Gastrocnemius medialis (tissue), 4 donors: ENCODE measurements around the gene KDM8. TPM values are rescaled to one million over a fixed set of nuclear protein-coding genes. Genes with fewer than 3 reads are reported as not detected.

Experiments
- ATAC-seq, 2 donors: fragments of 150-250 bp; one replicate each; pipeline ENCODE4 v1.9.1; 2016
- DNase-seq, 2 donors: peaks; one replicate each; pipeline ENCODE4 v3.0.0-alpha.2; 2019
- H3K27ac ChIP-seq, 4 donors: fragments of 200-600 bp; sonication (generic); 1 replicate in 1 of 4; 2 replicates in 3 of 4; pipeline ENCODE4 v1.5.1; 2016 to 2018; ENCODE audit warnings: mild to moderate bottlenecking in 2 of 4, moderate library complexity in 1 of 4
- H3K27me3 ChIP-seq, 3 donors: fragments of 200-600 bp; sonication (generic) in 2 of 3; 1 replicate in 1 of 3; 2 replicates in 2 of 3; pipeline versions ENCODE4 v1.5.1 to v1.6.0; 2016 to 2019; ENCODE audit warnings: mild to moderate bottlenecking in 1 of 3, moderate library complexity in 1 of 3
- H3K36me3 ChIP-seq, 2 donors: fragments of 200-600 bp; sonication (generic) in 1 of 2; one replicate each; pipeline ENCODE4 v1.5.1; 2017 to 2018
- H3K4me1 ChIP-seq, 2 donors: fragments of 200-600 bp; sonication (generic) in 1 of 2; one replicate each; pipeline ENCODE4 v1.5.1; 2016 to 2017; ENCODE audit warnings: mild to moderate bottlenecking in 2 of 2
- H3K4me3 ChIP-seq, 4 donors: fragments of 200-600 bp; sonication (generic) in 3 of 4; 1 replicate in 1 of 4; 2 replicates in 3 of 4; pipeline ENCODE4 v1.5.1; 2016 to 2019; ENCODE audit warnings: mild to moderate bottlenecking in 2 of 4
- H3K9me3 ChIP-seq, 3 donors: fragments of 200-600 bp; sonication (generic) in 2 of 3; 1 replicate in 1 of 3; 2 replicates in 2 of 3; pipeline ENCODE4 v1.5.1; 2016 to 2019
- CTCF ChIP-seq, 5 experiments: fragments of 450-650 bp in 3 of 5; fragments of 200-600 bp in 2 of 5; sonication (generic) in 2 of 5; IDR thresholded peaks in 4 of 5; conservative IDR thresholded peaks in 1 of 5; 1 replicate in 4 of 5; 2 replicates in 1 of 5; pipeline ENCODE4 v1.5.1; 2016 to 2019; ENCODE audit warnings: antibody characterized with exemption in 5 of 5, mild to moderate bottlenecking in 3 of 5, moderate library complexity in 3 of 5
- POLR2A ChIP-seq, 2 donors: fragments of 450-650 bp; IDR thresholded peaks; one replicate each; pipeline ENCODE4 v1.6.1; 2017; ENCODE audit warnings: antibody characterized with exemption in 2 of 2, mild to moderate bottlenecking in 2 of 2, moderate library complexity in 2 of 2
- in situ Hi-C, 4 donors: fragments of 200-750 bp; cut with MboI; loops; one replicate each; pipeline versions ENCODE4 v1.15.0 to v1.8.0; 2017; ENCODE audit warnings: low sequenced_read_pairs in 4 of 4
- intact Hi-C: fragments of 100-400 bp; cut with DNase I; formaldehyde crosslinking; loops from one replicate; pipeline ENCODE4 v1.15.1; 2023; ENCODE audit warnings: low total_unique reads
- total RNA-seq, 4 donors: library from RNA; depleted of rRNA; stranded (reverse); fragments of >200 nt; gene quantifications; one replicate each; pipeline versions ENCODE4 v1.1.0 to v1.2.3, GENCODE V29; 2016

The KDM8 gene
- total RNA-seq, 4 donors from 2014 or later, result 3.2 to 6.3 (median 5.1) TPM

- no peak overlapping the region for H3K4me3 ChIP-seq
- peaks cover 17 to 25% of the 10 kb centered on the region in 2 donors for H3K4me1 ChIP-seq
- DNase-seq (peak in 1 of 2 donors; percentile 48), ATAC-seq (peak; percentile 71 to 77)
- peak overlapping the region; percentile 2 to 44 (median 21) for H3K27ac ChIP-seq
- no peaks in the 10 kb centered on the region for H3K36me3 ChIP-seq
- TF ChIP-seq POLR2A (IDR thresholded peaks at IDR 0.05) (no peak), CTCF (IDR thresholded peaks at IDR 0.05 in 4 of 5, conservative IDR thresholded peaks at IDR 0.05 in 1 of 5) (no peak)
- H3K27me3 ChIP-seq, result no peaks in the 10 kb centered on the region
- intact Hi-C loops, result no loop called here
- in situ Hi-C loops, result loop anchor here in 1 of 4 donors (25.0 kb wide), 1 partner anchor 345 kb away; the partner anchor contains the start of gene KATNIP
- no peaks in the 10 kb centered on the region for H3K9me3 ChIP-seq
Measured at GRCh38 chr16:27217256-27217655, 13.9 kb downstream of the KDM8 start.

GRCh38 chr16:27218756-27219155 is 15.4 kb downstream of the KDM8 start:
- Histone ChIP-seq H3K27ac (no peak overlapping the region), H3K9me3 (no peaks in the 10 kb centered on the region), H3K27me3 (no peaks in the 10 kb centered on the region), H3K36me3 (no peaks in the 10 kb centered on the region), H3K4me1 (peaks cover 28 to 36% of the 10 kb centered on the region in 2 donors), H3K4me3 (no peak overlapping the region)
- ATAC-seq (no peak), DNase-seq (no peak)
- in situ Hi-C loops (loop anchor here in 1 of 4 donors (25.0 kb wide), 1 partner anchor 344 kb away; the partner anchor contains the start of gene KATNIP), intact Hi-C loops (no loop called here)
- TF ChIP-seq POLR2A (IDR thresholded peaks at IDR 0.05), result no peak
- TF ChIP-seq CTCF (IDR thresholded peaks at IDR 0.05 in 4 of 5, conservative IDR thresholded peaks at IDR 0.05 in 1 of 5), result no peak

DNA sequence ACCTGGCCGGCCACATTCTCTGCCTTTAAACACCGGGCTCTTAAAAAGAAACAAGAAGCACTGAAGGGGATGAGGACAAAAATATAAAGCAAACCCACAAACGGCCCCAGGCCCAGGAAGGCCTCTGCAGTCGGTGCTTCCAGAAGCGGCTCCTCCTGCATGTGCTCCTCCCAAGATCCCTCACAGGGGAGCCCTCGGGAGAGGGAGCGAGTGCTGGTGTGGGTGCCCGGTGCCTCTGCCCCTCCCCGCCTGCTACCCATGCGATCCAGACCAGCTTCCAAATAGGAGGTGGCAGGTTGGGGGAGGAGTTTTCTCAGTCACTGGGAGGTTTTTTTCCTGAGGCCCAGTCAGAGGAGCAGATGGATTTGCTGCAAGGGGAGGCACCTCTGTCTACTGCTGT is 15.8 kb downstream of the KDM8 start:
- in situ Hi-C loops (loop anchor here in 1 of 4 donors (25.0 kb wide), 1 partner anchor 343 kb away; the partner anchor contains the start of gene KATNIP), intact Hi-C loops (no loop called here)
- DNase-seq (no peak), ATAC-seq (no peak)
- Histone ChIP-seq H3K9me3 (no peaks in the 10 kb centered on the region), H3K27ac (no peak overlapping the region), H3K36me3 (no peaks in the 10 kb centered on the region), H3K27me3 (no peaks in the 10 kb centered on the region), H3K4me3 (no peak overlapping the region), H3K4me1 (peaks cover 27 to 32% of the 10 kb centered on the region in 2 donors)
- TF ChIP-seq POLR2A (IDR thresholded peaks at IDR 0.05), result no peak
- TF ChIP-seq CTCF (IDR thresholded peaks at IDR 0.05 in 4 of 5, conservative IDR thresholded peaks at IDR 0.05 in 1 of 5), result no peak

GRCh38 chr16:27220120-27220519 is 16.8 kb downstream of the KDM8 start:
- in situ Hi-C loops (loop anchor here in 1 of 4 donors (25.0 kb wide), 1 partner anchor 342 kb away; the partner anchor contains the start of gene KATNIP), intact Hi-C loops (no loop called here)
- Histone ChIP-seq H3K9me3 (no peaks in the 10 kb centered on the region), H3K27me3 (no peaks in the 10 kb centered on the region), H3K27ac (no peak overlapping the region), H3K36me3 (no peaks in the 10 kb centered on the region), H3K4me1 (peaks cover 22 to 23% of the 10 kb centered on the region in 2 donors), H3K4me3 (no peak overlapping the region)
- ATAC-seq (no peak), DNase-seq (no peak)
- TF ChIP-seq CTCF (IDR thresholded peaks at IDR 0.05 in 4 of 5, conservative IDR thresholded peaks at IDR 0.05 in 1 of 5) (no peak), POLR2A (IDR thresholded peaks at IDR 0.05) (no peak)

- DNase-seq (no peak), ATAC-seq (no peak)
- TF ChIP-seq CTCF (IDR thresholded peaks at IDR 0.05 in 4 of 5, conservative IDR thresholded peaks at IDR 0.05 in 1 of 5), result no peak
- TF ChIP-seq POLR2A (IDR thresholded peaks at IDR 0.05), result no peak
- Histone ChIP-seq H3K4me1 (peaks cover 22 to 23% of the 10 kb centered on the region in 2 donors), H3K4me3 (no peak overlapping the region), H3K36me3 (no peaks in the 10 kb centered on the region), H3K27me3 (no peaks in the 10 kb centered on the region), H3K27ac (no peak overlapping the region), H3K9me3 (no peaks in the 10 kb centered on the region)
- intact Hi-C loops (no loop called here), in situ Hi-C loops (loop anchor here in 1 of 4 donors (25.0 kb wide), 1 partner anchor 342 kb away; the partner anchor contains the start of gene KATNIP)
Measured at GRCh38 chr16:27220527-27220926, 17.2 kb downstream of the KDM8 start.
